HAP-1 (cell line): Measurements from ENCODE around the gene TAF11L6.
A peak's percentile ranks its signal among the peaks of the same experiment; 100 is the strongest.
"Not testable (repeated sequence)": the region's sequence is repeated elsewhere in the genome, so short reads cannot be mapped to it uniquely, and the experiment has no call there.

Experiments used
- DNase-seq, 2 experiments: peaks; one replicate each; pipeline ENCODE4 v3.0.0-alpha.2; 2016 to 2020; ENCODE audit warnings: low spot score in 2 of 2
- H3K27me3 ChIP-seq: fragments of 250-450 bp; sonication (Bioruptor Pico); 2 replicates; pipeline ENCODE4 v1.5.1; 2020; ENCODE audit warnings: low read depth, mild to moderate bottlenecking, moderate library complexity
- H3K36me3 ChIP-seq: fragments of 250-450 bp; sonication (Bioruptor Pico); replicated peaks from 2 replicates; pipeline ENCODE4 v1.5.1; 2020; ENCODE audit warnings: mild to moderate bottlenecking
- H3K4me1 ChIP-seq: fragments of 250-450 bp; sonication (Bioruptor Pico); 2 replicates; pipeline ENCODE4 v1.5.1; 2020; ENCODE audit warnings: mild to moderate bottlenecking
- H3K4me3 ChIP-seq: fragments of 250-450 bp; sonication (Bioruptor Pico); 2 replicates; pipeline ENCODE4 v1.5.1; 2020; ENCODE audit warnings: mild to moderate bottlenecking, moderate library complexity
- H3K9me3 ChIP-seq: fragments of 250-450 bp; sonication (Bioruptor Pico); 2 replicates; pipeline ENCODE4 v1.5.1; 2020; ENCODE audit warnings: mild to moderate bottlenecking, moderate library complexity
- in situ Hi-C: fragments of 300-500 bp; cut with MboI; formaldehyde crosslinking; loops from 3 replicates; pipeline ENCODE4 v1.14.3; 2020; ENCODE audit warnings: low sequenced_read_pairs, inconsistent platforms, mixed read lengths

Gene TAF11L6

DNA sequence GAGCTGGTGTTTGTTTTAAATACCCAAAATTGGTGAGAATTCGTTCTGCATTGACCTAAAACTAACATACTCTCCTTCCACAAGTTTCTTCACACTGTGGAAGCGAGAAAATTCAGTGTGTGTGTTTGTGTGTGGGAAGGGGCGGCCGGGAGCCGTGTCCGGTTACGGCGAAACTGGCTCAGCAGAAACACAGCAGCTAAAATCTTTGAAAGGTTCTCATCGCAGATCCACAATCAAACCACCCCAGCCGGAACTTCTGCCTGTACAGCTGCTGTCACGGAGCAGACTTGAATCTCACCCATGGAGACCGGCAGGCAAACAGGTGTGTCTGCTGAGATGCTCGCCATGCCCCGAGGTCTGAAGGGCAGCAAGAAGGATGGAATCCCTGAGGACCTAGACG, 3.5 kb upstream of the TAF11L6 start, which contains the start of gene TAF11L5:
TSS of gene TAF11L5 (plus strand) at position 301 of the 400 bp plus-strand sequence.
- DNase-seq, H3K27me3 ChIP-seq, H3K4me1 ChIP-seq, H3K9me3 ChIP-seq, H3K36me3 ChIP-seq, in situ Hi-C loops, H3K4me3 ChIP-seq: not testable (repeated sequence)

DNA sequence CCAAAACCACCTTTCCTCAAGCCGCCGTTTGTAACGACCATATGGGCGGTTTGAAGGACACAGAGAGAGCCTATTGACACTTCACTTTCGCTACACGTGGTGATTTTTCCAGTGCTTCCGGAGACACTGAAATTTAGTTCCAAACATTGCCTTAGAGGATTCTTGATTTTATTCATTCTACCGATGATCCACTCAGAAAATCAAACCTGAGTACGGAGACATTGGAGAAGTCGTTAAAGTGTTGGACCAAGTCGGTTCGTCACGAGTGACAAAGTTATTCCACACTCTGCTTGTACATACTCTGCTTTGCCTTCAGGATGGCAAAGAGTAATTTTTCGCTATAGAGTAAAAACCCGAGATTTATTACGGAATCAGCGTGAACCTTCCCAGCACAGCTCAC, 2.0 kb upstream of the TAF11L6 start:
- H3K27me3 ChIP-seq, H3K9me3 ChIP-seq, H3K4me3 ChIP-seq, H3K4me1 ChIP-seq, H3K36me3 ChIP-seq, in situ Hi-C loops: not testable (repeated sequence)
- DNase-seq: peak; percentile 4 to 29
